Neural cell (in vitro differentiated cells): Measurements from ENCODE around the gene SH3GL2. TPM values are rescaled to one million over a fixed set of nuclear protein-coding genes. Genes with fewer than 3 reads are reported as not detected.

Source experiments
- H2AFZ ChIP-seq: fragments of 200-600, 300-800 bp; sonication (generic), shearing (Covaris generic); 2 replicates; pipeline ENCODE4 v1.6.0; 2014; ENCODE audit warnings: low read depth, mild to moderate bottlenecking, antibody characterized with exemption, low read length, moderate library complexity
- H3F3A ChIP-seq: fragments of 200-600 bp; shearing (Covaris generic); 2 replicates; pipeline ENCODE4 v1.6.1; 2016; ENCODE audit warnings: mild to moderate bottlenecking, moderate library complexity, mixed read lengths, antibody characterized with exemption, low read length; ENCODE audit not compliant: insufficient read depth, poor library complexity, severe bottlenecking
- H3K27ac ChIP-seq: fragments of 200-600, 300-800 bp; sonication (generic), shearing (Covaris generic); 2 replicates; pipeline ENCODE4 v1.5.1; 2014; ENCODE audit warnings: mild to moderate bottlenecking, low read length, moderate library complexity
- H3K27me3 ChIP-seq: fragments of 300-800, 200-600 bp; sonication (generic), shearing (Covaris generic); 2 replicates; pipeline ENCODE4 v1.6.0; 2014; ENCODE audit warnings: mild to moderate bottlenecking, low read depth, low read length, moderate library complexity; ENCODE audit not compliant: insufficient read depth
- H3K36me3 ChIP-seq: fragments of 300-800, 200-600 bp; sonication (generic), shearing (Covaris generic); 2 replicates; pipeline ENCODE4 v1.5.1; 2014; ENCODE audit warnings: mild to moderate bottlenecking, antibody characterized with exemption, low read length, moderate library complexity; ENCODE audit not compliant: insufficient read depth
- H3K4me2 ChIP-seq: fragments of 300-800, 200-600 bp; sonication (generic), shearing (Covaris generic); 2 replicates; pipeline ENCODE4 v1.6.0; 2014; ENCODE audit warnings: mild to moderate bottlenecking, low read length
- H3K4me3 ChIP-seq: fragments of 300-800, 200-600 bp; sonication (generic), shearing (Covaris generic); 2 replicates; pipeline ENCODE4 v1.5.1; 2014; ENCODE audit warnings: mild to moderate bottlenecking, low read length, moderate library complexity
- H3K79me2 ChIP-seq: fragments of 200-600 bp; shearing (Covaris generic); replicated peaks from 2 replicates; pipeline ENCODE4 v1.6.0; 2014; ENCODE audit warnings: mild to moderate bottlenecking, low read length, moderate library complexity; ENCODE audit not compliant: insufficient read depth
- H3K9ac ChIP-seq: fragments of 300-800, 200-600 bp; sonication (generic), shearing (Covaris generic); 2 replicates; pipeline ENCODE4 v1.6.1; 2016; ENCODE audit warnings: mild to moderate bottlenecking, low read length, mixed read lengths
- H3K9me2 ChIP-seq: fragments of 200-600 bp; shearing (Covaris generic); 2 replicates; pipeline ENCODE4 v1.6.1; 2016; ENCODE audit warnings: mild to moderate bottlenecking, low read length, mixed read lengths; ENCODE audit not compliant: insufficient read depth
- H3K9me3 ChIP-seq: fragments of 200-600, 300-800 bp; sonication (generic), shearing (Covaris generic); 2 replicates; pipeline ENCODE4 v1.6.1; 2016; ENCODE audit warnings: mild to moderate bottlenecking, mixed run types, low read length, moderate library complexity, mixed read lengths
- H4K20me1 ChIP-seq: fragments of 200-600 bp; shearing (Covaris generic); 2 replicates; pipeline ENCODE4 v1.6.1; 2016; ENCODE audit warnings: mild to moderate bottlenecking, mixed run types; ENCODE audit not compliant: insufficient read depth
- CTCF ChIP-seq: fragments of 450-650 bp; IDR thresholded peaks from 2 replicates; pipeline ENCODE4 v1.5.1; 2014; ENCODE audit warnings: antibody characterized with exemption, mild to moderate bottlenecking, moderate library complexity; ENCODE audit not compliant: poor library complexity, severe bottlenecking
- EP300 ChIP-seq: fragments of 450-650 bp; conservative IDR thresholded peaks from 2 replicates; pipeline ENCODE4 v1.6.1; 2014; ENCODE audit warnings: antibody characterized with exemption, mild to moderate bottlenecking, moderate library complexity; ENCODE audit not compliant: poor library complexity, severe bottlenecking
- EZH2 ChIP-seq: fragments of 200-600, 300-800 bp; shearing (Covaris generic), sonication (generic); IDR thresholded peaks from 2 replicates; pipeline ENCODE4 v1.6.1; 2014; ENCODE audit warnings: antibody characterized with exemption, low read length, borderline replicate concordance, mild to moderate bottlenecking; ENCODE audit not compliant: insufficient read depth, poor library complexity, severe bottlenecking
- MXI1 ChIP-seq: fragments of 450-650 bp; conservative IDR thresholded peaks from 2 replicates; pipeline ENCODE4 v1.6.1; 2014; ENCODE audit warnings: antibody characterized with exemption, mild to moderate bottlenecking; ENCODE audit not compliant: poor library complexity, severe bottlenecking
- POLR2AphosphoS5 ChIP-seq: IDR thresholded peaks from 2 replicates; pipeline ENCODE4 v1.6.1; 2012
- RAD21 ChIP-seq: fragments of 450-650 bp; conservative IDR thresholded peaks from 2 replicates; pipeline ENCODE4 v1.6.1; 2014; ENCODE audit warnings: antibody characterized with exemption, mild to moderate bottlenecking, moderate library complexity
- REST ChIP-seq: IDR thresholded peaks from 2 replicates; pipeline ENCODE4 v1.6.1; 2012; ENCODE audit warnings: borderline replicate concordance
- SMC3 ChIP-seq: fragments of 450-650 bp; conservative IDR thresholded peaks from 2 replicates; pipeline ENCODE4 v1.6.1; 2014; ENCODE audit warnings: antibody characterized with exemption, mild to moderate bottlenecking, moderate library complexity; ENCODE audit not compliant: poor library complexity
- TAF1 ChIP-seq: IDR thresholded peaks from 2 replicates; pipeline ENCODE4 v1.6.1; 2012; ENCODE audit warnings: low read depth
- polyA plus RNA-seq: library from polyadenylated mRNA; depleted of rRNA; stranded (reverse); fragments of >200 nt; gene quantifications from 2 replicates; pipeline ENCODE4 v1.2.3, GENCODE V29; 2014

Gene SH3GL2
- polyA plus RNA-seq, 1 donor from 2014 or later: 13.5 TPM

DNA sequence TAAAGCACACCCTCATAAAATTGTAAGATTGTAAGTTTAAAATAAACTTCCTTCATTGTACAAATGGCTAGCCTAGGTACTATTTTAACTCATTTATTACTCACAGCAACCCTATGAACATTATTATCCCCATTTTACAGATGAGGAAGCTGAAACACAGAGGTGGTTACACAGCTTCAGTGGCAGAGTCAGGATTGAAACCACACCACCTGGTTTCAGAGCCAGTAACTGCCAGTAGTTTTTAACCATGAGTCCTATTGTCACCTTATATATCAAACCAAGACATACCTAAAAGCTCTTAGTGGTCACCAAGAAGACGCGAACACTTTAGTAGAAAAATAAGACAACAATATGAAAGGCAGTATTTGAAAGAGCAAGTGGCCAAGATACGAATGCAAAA is 16.1 kb downstream of the SH3GL2 start:
- Histone ChIP-seq H4K20me1 (no peaks in the 10 kb centered on the region), H3K9me3 (no peaks in the 10 kb centered on the region), H3K27ac (no peak overlapping the region), H3F3A (no peaks in the 10 kb centered on the region), H2AFZ (no peak overlapping the region), H3K27me3 (no peaks in the 10 kb centered on the region), H3K9ac (no peak overlapping the region), H3K9me2 (no peaks in the 10 kb centered on the region), H3K4me2 (no peak overlapping the region), H3K79me2 (no peaks in the 10 kb centered on the region), H3K4me3 (no peak overlapping the region), H3K36me3 (no peaks in the 10 kb centered on the region)
- TF ChIP-seq TAF1: no peak
- no peak for TF ChIP-seq REST
- TF ChIP-seq POLR2AphosphoS5: no peak
- no peak for TF ChIP-seq CTCF
- no peak for TF ChIP-seq EP300
- no peak for TF ChIP-seq SMC3
- TF ChIP-seq EZH2: no peak
- TF ChIP-seq RAD21: no peak
- TF ChIP-seq MXI1: no peak

- H3K9ac ChIP-seq: no peak overlapping the region
- no peaks in the 10 kb centered on the region for H3F3A ChIP-seq
- no peak overlapping the region for H3K27ac ChIP-seq
- H3K4me2 ChIP-seq: no peak overlapping the region
- TF ChIP-seq SMC3 (no peak), EP300 (no peak), RAD21 (no peak), CTCF (no peak), EZH2 (no peak), TAF1 (no peak), POLR2AphosphoS5 (no peak), REST (no peak), MXI1 (no peak)
- H3K79me2 ChIP-seq: no peaks in the 10 kb centered on the region
- no peaks in the 10 kb centered on the region for H4K20me1 ChIP-seq
- no peaks in the 10 kb centered on the region for H3K36me3 ChIP-seq
- H2AFZ ChIP-seq: no peak overlapping the region
- H3K9me3 ChIP-seq: no peaks in the 10 kb centered on the region
- no peak overlapping the region for H3K4me3 ChIP-seq
- H3K9me2 ChIP-seq: no peaks in the 10 kb centered on the region
- no peaks in the 10 kb centered on the region for H3K27me3 ChIP-seq
Measured at GRCh38 chr9:17597977-17598376, 19.1 kb downstream of the SH3GL2 start.
